ENCODE results near the gene ZBTB20.

Gene ZBTB20

DNA sequence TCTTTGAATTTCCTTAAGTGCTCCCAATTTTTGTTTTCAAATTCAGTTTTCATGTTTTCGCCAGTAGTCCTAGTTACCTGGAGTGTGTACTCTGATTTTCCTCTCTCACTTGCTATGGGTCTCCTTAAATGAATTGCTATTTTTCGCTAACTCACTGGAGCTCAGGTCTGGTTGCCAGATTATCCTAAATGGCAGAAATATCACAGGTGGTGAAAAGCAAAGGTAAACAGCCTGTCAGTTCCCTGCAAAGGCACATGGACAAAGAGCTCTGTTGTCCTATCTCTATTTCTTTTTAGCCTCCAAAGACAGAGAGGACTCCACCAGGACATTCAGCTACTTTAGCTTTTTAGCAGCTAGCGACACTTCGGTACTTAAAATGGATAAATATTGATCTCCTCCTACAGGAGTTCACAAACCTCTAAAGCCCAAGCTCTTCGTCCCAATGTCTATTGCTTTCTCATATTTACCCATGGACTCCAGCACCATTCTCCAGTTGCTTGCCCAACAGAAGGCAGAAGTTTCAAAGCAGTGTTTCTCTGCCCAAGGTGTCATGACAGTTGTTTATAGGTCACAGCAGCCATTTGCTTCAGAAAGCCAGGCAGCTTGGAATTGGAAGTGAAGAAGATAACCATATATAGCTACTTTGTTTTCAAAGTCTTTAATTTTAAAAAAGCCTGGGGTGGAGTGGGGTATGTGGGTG, 12.3 kb downstream of the ZBTB20 start:
- TF ChIP-seq EZH2 (IDR thresholded peaks at IDR 0.05; ENCODE audit: borderline replicate concordance, low read depth, low read length, severe bottlenecking) (no peak), CTCF (IDR thresholded peaks at IDR 0.05; ENCODE audit: borderline replicate concordance, extremely low read depth, low read length, poor library complexity, severe bottlenecking) (no peak)
- Histone ChIP-seq H3K27ac (ENCODE audit: low read length) (no peak overlapping the region), H3K79me2 (ENCODE audit: insufficient read depth, low read length) (no peaks in the 10 kb centered on the region), H3K4me1 (ENCODE audit: insufficient read depth, low read length) (no peaks in the 10 kb centered on the region), H2AFZ (ENCODE audit: low read depth, low read length) (no peak overlapping the region), H3K9me3 (ENCODE audit: insufficient read depth, low read length, severe bottlenecking) (no peaks in the 10 kb centered on the region), H4K20me1 (ENCODE audit: insufficient read depth, low read length) (no peaks in the 10 kb centered on the region), H3K4me2 (ENCODE audit: insufficient read depth, low read length) (no peak overlapping the region), H3K36me3 (ENCODE audit: insufficient read depth, low read length) (no peaks in the 10 kb centered on the region), H3K4me3 (ENCODE audit: low read depth in 1 of 2, low read length in 2 of 2) (no peak overlapping the region), H3K27me3 (ENCODE audit: insufficient read depth, low read length, poor library complexity) (no peaks in the 10 kb centered on the region), H3K9ac (ENCODE audit: low read depth, low read length) (no peak overlapping the region)
- ATAC-seq (ENCODE audit: insufficient read depth, low read depth) (no peak), DNase-seq (no peak)

GRCh38 chr3:115127208-115127607, 19.9 kb downstream of the ZBTB20 start:
- Histone ChIP-seq H3K9me3 (ENCODE audit: insufficient read depth, low read length, severe bottlenecking) (no peaks in the 10 kb centered on the region), H4K20me1 (ENCODE audit: insufficient read depth, low read length) (no peaks in the 10 kb centered on the region), H3K9ac (ENCODE audit: low read depth, low read length) (no peak overlapping the region), H3K79me2 (ENCODE audit: insufficient read depth, low read length) (no peaks in the 10 kb centered on the region), H2AFZ (ENCODE audit: low read depth, low read length) (no peak overlapping the region), H3K27ac (ENCODE audit: low read length) (no peak overlapping the region), H3K27me3 (ENCODE audit: insufficient read depth, low read length, poor library complexity) (no peaks in the 10 kb centered on the region), H3K4me3 (ENCODE audit: low read depth in 1 of 2, low read length in 2 of 2) (no peak overlapping the region), H3K4me2 (ENCODE audit: insufficient read depth, low read length) (no peak overlapping the region), H3K36me3 (ENCODE audit: insufficient read depth, low read length) (no peaks in the 10 kb centered on the region), H3K4me1 (ENCODE audit: insufficient read depth, low read length) (no peaks in the 10 kb centered on the region)
- DNase-seq = no peak
- TF ChIP-seq CTCF (IDR thresholded peaks at IDR 0.05; ENCODE audit: borderline replicate concordance, extremely low read depth, low read length, poor library complexity, severe bottlenecking) (no peak), EZH2 (IDR thresholded peaks at IDR 0.05; ENCODE audit: borderline replicate concordance, low read depth, low read length, severe bottlenecking) (no peak)
- ATAC-seq (ENCODE audit: insufficient read depth, low read depth) = no peak

DNA sequence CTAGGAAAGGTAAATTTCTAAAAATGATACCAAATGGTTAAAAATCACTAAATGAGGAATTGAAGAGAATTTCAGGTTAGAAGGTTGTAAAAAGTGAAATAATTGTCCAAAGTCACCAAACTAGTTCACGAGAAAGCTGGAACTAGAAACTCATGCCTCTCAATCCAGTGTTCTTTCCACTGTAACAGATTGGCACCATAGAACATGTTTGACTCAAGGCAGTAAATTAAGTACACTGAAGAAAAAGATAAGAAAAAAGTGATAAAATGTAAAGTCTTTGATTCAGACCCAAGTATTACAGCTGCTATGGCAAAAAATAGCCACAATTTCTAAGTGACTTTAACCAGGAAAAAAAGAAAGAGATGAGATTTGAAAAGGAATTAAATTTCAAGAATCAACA, 26.5 kb downstream of the ZBTB20 start:
- Histone ChIP-seq H3K4me1 (ENCODE audit: insufficient read depth, low read length) (no peaks in the 10 kb centered on the region), H3K27ac (ENCODE audit: low read length) (no peak overlapping the region), H4K20me1 (ENCODE audit: insufficient read depth, low read length) (no peaks in the 10 kb centered on the region), H3K9ac (ENCODE audit: low read depth, low read length) (no peak overlapping the region), H3K4me2 (ENCODE audit: insufficient read depth, low read length) (no peak overlapping the region), H3K9me3 (ENCODE audit: insufficient read depth, low read length, severe bottlenecking) (no peaks in the 10 kb centered on the region), H2AFZ (ENCODE audit: low read depth, low read length) (no peak overlapping the region), H3K36me3 (ENCODE audit: insufficient read depth, low read length) (no peaks in the 10 kb centered on the region), H3K27me3 (ENCODE audit: insufficient read depth, low read length, poor library complexity) (no peaks in the 10 kb centered on the region), H3K79me2 (ENCODE audit: insufficient read depth, low read length) (no peaks in the 10 kb centered on the region), H3K4me3 (ENCODE audit: low read depth in 1 of 2, low read length in 2 of 2) (no peak overlapping the region)
- TF ChIP-seq EZH2 (IDR thresholded peaks at IDR 0.05; ENCODE audit: borderline replicate concordance, low read depth, low read length, severe bottlenecking) (no peak), CTCF (IDR thresholded peaks at IDR 0.05; ENCODE audit: borderline replicate concordance, extremely low read depth, low read length, poor library complexity, severe bottlenecking) (no peak)
- ATAC-seq (ENCODE audit: insufficient read depth, low read depth) (no peak), DNase-seq (no peak)

All from DND-41 (cell line).